H1 (cell line): Measurements from ENCODE around the gene BCAS2. TPM values are rescaled to one million over a fixed set of nuclear protein-coding genes. Genes with fewer than 3 reads are reported as not detected.

Source experiments
- CTCF ChIA-PET: fragments of 300-600 bp; sonication (Branson Sonifier 250); formaldehyde crosslinking; loops from one replicate; lab custom pipeline; 2021; ENCODE audit not compliant: partially characterized antibody; lab: Charles Lee
- POLR2A ChIA-PET: fragments of 300-600 bp; sonication (Branson Sonifier 250); formaldehyde crosslinking; loops from one replicate; lab custom pipeline; 2021; ENCODE audit warnings: inconsistent platforms; ENCODE audit not compliant: partially characterized antibody; lab: Charles Lee
- DNase-seq, 2 experiments: peaks; one replicate each; pipeline versions ENCODE4 v3.0.0 to v3.0.0-alpha.2; 2010 to 2022; ENCODE audit warnings: low spot score in 2 of 2, low read depth in 1 of 2, mixed read lengths in 1 of 2
- FAIRE-seq: peaks from 2 replicates; lab custom pipeline; 2011; peaks lifted over from hg19 to GRCh38; lab: Jason Lieb, UNC
- H2AFZ ChIP-seq: 2 replicates; pipeline ENCODE4 v1.8.1; 2012; ENCODE audit warnings: low read length, inconsistent platforms
- H2AK5ac ChIP-seq: 2 replicates; pipeline ENCODE4 v1.6.1; 2013; ENCODE audit warnings: low read depth, low read length
- H2BK120ac ChIP-seq: replicated peaks from 2 replicates; pipeline ENCODE3; 2013; ENCODE audit warnings: low read depth, low read length, inconsistent platforms
- H2BK12ac ChIP-seq: 2 replicates; pipeline ENCODE4 v1.6.1; 2013; ENCODE audit warnings: low read depth, low read length
- H2BK15ac ChIP-seq: 2 replicates; pipeline ENCODE4 v1.6.1; 2013; ENCODE audit warnings: low read length
- H2BK20ac ChIP-seq: 2 replicates; pipeline ENCODE4 v1.6.1; 2013; ENCODE audit warnings: low read length
- H2BK5ac ChIP-seq: 2 replicates; pipeline ENCODE4 v1.6.1; 2013; ENCODE audit warnings: low read depth, low read length
- H3K14ac ChIP-seq: 2 replicates; pipeline ENCODE4 v1.6.1; 2013; ENCODE audit warnings: inconsistent platforms; ENCODE audit not compliant: insufficient read length
- H3K18ac ChIP-seq: 2 replicates; pipeline ENCODE4 v1.6.1; 2013; ENCODE audit warnings: low read length; ENCODE audit errors: extremely low read depth
- H3K23ac ChIP-seq: 2 replicates; pipeline ENCODE4 v1.6.1; 2013; ENCODE audit warnings: inconsistent platforms; ENCODE audit not compliant: insufficient read length
- H3K23me2 ChIP-seq: 2 replicates; pipeline ENCODE4 v1.6.1; 2013; ENCODE audit warnings: low read depth, low read length
- H3K27ac ChIP-seq: 2 replicates; pipeline ENCODE4 v1.6.1; 2011; ENCODE audit warnings: low read depth, low read length, inconsistent platforms
- H3K27me3 ChIP-seq, 4 experiments: replicated peaks in 1 of 4; 1 replicate in 1 of 4; 2 replicates in 3 of 4; pipeline versions ENCODE4 v1.6.1 to v1.8.1; 2011 to 2013; ENCODE audit warnings: low read length in 3 of 4, mild to moderate bottlenecking in 3 of 4, inconsistent platforms in 2 of 4, mixed read lengths in 2 of 4, moderate library complexity in 1 of 4; ENCODE audit not compliant: control insufficient read depth in 3 of 4, insufficient read depth in 3 of 4; ENCODE audit errors: extremely low read depth in 1 of 4
- H3K36me3 ChIP-seq, 4 experiments: 2 replicates each; pipeline versions ENCODE4 v1.6.1 to v1.8.1; 2011 to 2013; ENCODE audit warnings: mild to moderate bottlenecking in 4 of 4, low read length in 3 of 4, moderate library complexity in 2 of 4, control low read depth in 1 of 4, inconsistent platforms in 1 of 4; ENCODE audit not compliant: insufficient read depth in 4 of 4, control insufficient read depth in 2 of 4
- H3K4ac ChIP-seq: replicated peaks from 2 replicates; pipeline ENCODE3; 2013; ENCODE audit warnings: low read length, low read depth, mixed read lengths, inconsistent platforms; ENCODE audit not compliant: insufficient read length
- H3K4me1 ChIP-seq, 4 experiments: replicated peaks in 1 of 4; 1 replicate in 1 of 4; 2 replicates in 3 of 4; pipeline versions ENCODE4 v1.6.1 to v1.8.1; 2011 to 2013; ENCODE audit warnings: low read length in 3 of 4, inconsistent platforms in 2 of 4, mixed read lengths in 1 of 4; ENCODE audit not compliant: insufficient read depth in 4 of 4, control insufficient read depth in 3 of 4
- H3K4me2 ChIP-seq, 2 experiments: 2 replicates each; pipeline versions ENCODE4 v1.6.1 to v1.8.1; 2011 to 2013; ENCODE audit warnings: low read depth in 2 of 2, low read length in 2 of 2, control low read depth in 1 of 2, inconsistent platforms in 1 of 2, mild to moderate bottlenecking in 1 of 2; ENCODE audit not compliant: insufficient read depth in 1 of 2
- H3K4me3 ChIP-seq, 4 experiments: fragments of 200-600, 300-600 bp in 1 of 4; sonication (generic), shearing (Covaris generic), sonication (Bioruptor Twin) in 1 of 4; 2 replicates each; pipeline versions ENCODE4 v1.5.1 to v1.8.1; 2011 to 2016; ENCODE audit warnings: low read length in 4 of 4, low read depth in 3 of 4, control low read depth in 2 of 4, inconsistent platforms in 2 of 4, mild to moderate bottlenecking in 2 of 4, mixed read lengths in 1 of 4, moderate library complexity in 1 of 4; ENCODE audit not compliant: insufficient read depth in 2 of 4; ENCODE audit errors: extremely low read depth in 1 of 4
- H3K56ac ChIP-seq: replicated peaks from 2 replicates; pipeline ENCODE3; 2013; ENCODE audit warnings: low read depth, mild to moderate bottlenecking, mixed read lengths, low read length, inconsistent platforms; ENCODE audit not compliant: insufficient read length
- H3K79me1 ChIP-seq: 2 replicates; pipeline ENCODE4 v1.6.1; 2013; ENCODE audit warnings: low read depth, low read length, control low read depth
- H3K79me2 ChIP-seq, 2 experiments: 2 replicates each; pipeline versions ENCODE4 v1.6.1 to v1.8.1; 2012 to 2013; ENCODE audit warnings: low read length in 2 of 2, mild to moderate bottlenecking in 2 of 2, inconsistent platforms in 1 of 2; ENCODE audit not compliant: insufficient read depth in 2 of 2, control insufficient read depth in 1 of 2
- H3K9ac ChIP-seq, 4 experiments: replicated peaks in 1 of 4; 1 replicate in 1 of 4; 2 replicates in 3 of 4; pipeline versions ENCODE4 v1.6.1 to v1.8.1; 2011 to 2013; ENCODE audit warnings: low read depth in 3 of 4, low read length in 3 of 4, control low read depth in 2 of 4, mild to moderate bottlenecking in 2 of 4, moderate library complexity in 2 of 4, inconsistent platforms in 1 of 4; ENCODE audit errors: extremely low read depth in 1 of 4
- H3K9me3 ChIP-seq, 2 experiments: 2 replicates each; pipeline versions ENCODE4 v1.6.1 to v1.8.1; 2012 to 2013; ENCODE audit warnings: mild to moderate bottlenecking in 2 of 2, moderate library complexity in 2 of 2, control low read depth in 1 of 2, inconsistent platforms in 1 of 2, low read depth in 1 of 2, low read length in 1 of 2, mixed read lengths in 1 of 2; ENCODE audit not compliant: insufficient read depth in 2 of 2
- H4K20me1 ChIP-seq, 2 experiments: replicated peaks in 1 of 2; 2 replicates each; pipeline versions ENCODE3 to v1.8.1; 2011 to 2013; ENCODE audit warnings: inconsistent platforms in 2 of 2, low read length in 2 of 2, mild to moderate bottlenecking in 1 of 2; ENCODE audit not compliant: insufficient read depth in 2 of 2, control insufficient read depth in 1 of 2
- H4K5ac ChIP-seq: 2 replicates; pipeline ENCODE4 v1.6.1; 2013; ENCODE audit warnings: low read length, low read depth, mixed read lengths, inconsistent platforms; ENCODE audit not compliant: insufficient read length
- H4K8ac ChIP-seq: 2 replicates; pipeline ENCODE4 v1.8.0; 2013; ENCODE audit warnings: mild to moderate bottlenecking, moderate library complexity, low read length, inconsistent platforms; ENCODE audit not compliant: insufficient read depth; ENCODE audit errors: extremely low read depth
- H4K91ac ChIP-seq: replicated peaks from 2 replicates; pipeline ENCODE3; 2013; ENCODE audit warnings: low read length, mixed read lengths, inconsistent platforms; ENCODE audit not compliant: insufficient read length
- JUND ChIP-seq: IDR thresholded peaks from 2 replicates; pipeline ENCODE4 v1.6.1; 2011; ENCODE audit warnings: mild to moderate bottlenecking, improper control_type of control experiment, low read length
- KDM4A ChIP-seq: IDR thresholded peaks from one replicate; pipeline ENCODE4 v1.7.1; 2012; ENCODE audit warnings: low read depth, mild to moderate bottlenecking, moderate library complexity, low read length, inconsistent platforms; ENCODE audit not compliant: severe bottlenecking
- RXRA ChIP-seq: IDR thresholded peaks from 2 replicates; pipeline ENCODE4 v1.6.1; 2011; ENCODE audit warnings: low read depth, mild to moderate bottlenecking, low read length, moderate library complexity; ENCODE audit not compliant: insufficient read depth
- SP4 ChIP-seq: IDR thresholded peaks from 2 replicates; pipeline ENCODE4 v1.6.1; 2012; ENCODE audit warnings: low read length, inconsistent platforms
- polyA plus RNA-seq, 7 experiments: library from polyadenylated mRNA; depleted of rRNA in 3 of 7; stranded (reverse) in 5 of 7; unstranded in 2 of 7; fragments of >200 nt in 5 of 7; fragments of 200-250 nt in 2 of 7; gene quantifications; 1 replicate in 5 of 7; 2 replicates in 1 of 7; 4 replicates in 1 of 7; pipeline versions ENCODE4 v1.2.1 to v1.2.3, GENCODE V29; 2011 to 2013; ENCODE audit warnings: missing spikeins in 2 of 7, mixed read lengths in 2 of 7
- total RNA-seq: library from RNA; stranded (reverse); fragmentation: NEBNext Ultra II Directional; extraction: Animal tissue kit (Norgen Biotek cat#: 25700); gene quantifications from 2 replicates; pipeline ENCODE4 v1.2.1, GENCODE V29; 2021

Gene BCAS2
- total and polyA plus RNA-seq, 2 of the 8 experiments (the other 6 are each of a cell fraction or from before 2014, with no cell fraction given) = 18.0 to 52.2 TPM

DNA sequence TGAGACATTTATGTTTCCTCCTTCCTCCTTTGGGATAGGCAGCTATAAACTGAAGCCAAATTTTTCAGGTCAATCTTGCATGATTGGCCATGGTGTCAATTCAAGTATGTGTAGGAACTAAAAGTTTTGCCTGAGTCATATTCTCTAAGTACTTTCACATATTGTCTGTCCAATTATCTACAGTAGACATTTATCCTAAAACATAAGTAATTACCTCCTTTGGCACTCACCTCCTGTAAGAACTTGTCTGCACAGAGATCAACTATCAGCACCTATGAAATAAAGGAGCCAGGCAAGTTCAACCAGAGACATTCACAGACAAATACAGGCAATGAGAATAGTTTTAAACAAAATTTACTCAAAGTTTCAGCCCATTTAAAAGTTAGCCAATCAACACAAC, 14.2 kb upstream of the BCAS2 start:
- no peaks in the 10 kb centered on the region for H3K9me3 ChIP-seq
- H3K14ac ChIP-seq = no peak overlapping the region
- peaks cover 0 to 1% of the 10 kb centered on the region in 2 experiments for H4K20me1 ChIP-seq
- no peak overlapping the region for H3K4me3 ChIP-seq
- ChIA-PET CTCF (no interaction called here), POLR2A (no interaction called here)
- H3K4me1 ChIP-seq = no peaks in the 10 kb centered on the region
- no peak overlapping the region for H2BK15ac ChIP-seq
- DNase-seq (no peak), FAIRE-seq (no peak)
- H3K79me1 ChIP-seq = no peaks in the 10 kb centered on the region
- H3K27me3 ChIP-seq = no peaks in the 10 kb centered on the region
- no peak overlapping the region for H3K27ac ChIP-seq
- H3K4me2 ChIP-seq = no peak overlapping the region
- H3K18ac ChIP-seq = no peak overlapping the region
- no peak overlapping the region for H4K5ac ChIP-seq
- H4K8ac ChIP-seq = no peak overlapping the region
- H2BK120ac ChIP-seq = no peak overlapping the region
- H2BK5ac ChIP-seq = no peak overlapping the region
- no peaks in the 10 kb centered on the region for H3K79me2 ChIP-seq
- H2BK20ac ChIP-seq = no peak overlapping the region
- no peak overlapping the region for H3K4ac ChIP-seq
- H2AK5ac ChIP-seq = no peak overlapping the region
- H2AFZ ChIP-seq = no peak overlapping the region
- no peak overlapping the region for H2BK12ac ChIP-seq
- H3K23me2 ChIP-seq = no peaks in the 10 kb centered on the region
- no peaks in the 10 kb centered on the region for H3K36me3 ChIP-seq
- no peak overlapping the region for H3K9ac ChIP-seq
- no peak overlapping the region for H3K56ac ChIP-seq
- no peak overlapping the region for H4K91ac ChIP-seq
- no peak overlapping the region for H3K23ac ChIP-seq
- no peak for TF ChIP-seq KDM4A
- TF ChIP-seq SP4 = no peak
- no peak for TF ChIP-seq JUND
- TF ChIP-seq RXRA = no peak
